ENCODE data around the gene NAT16.

The NAT16 gene

DNA sequence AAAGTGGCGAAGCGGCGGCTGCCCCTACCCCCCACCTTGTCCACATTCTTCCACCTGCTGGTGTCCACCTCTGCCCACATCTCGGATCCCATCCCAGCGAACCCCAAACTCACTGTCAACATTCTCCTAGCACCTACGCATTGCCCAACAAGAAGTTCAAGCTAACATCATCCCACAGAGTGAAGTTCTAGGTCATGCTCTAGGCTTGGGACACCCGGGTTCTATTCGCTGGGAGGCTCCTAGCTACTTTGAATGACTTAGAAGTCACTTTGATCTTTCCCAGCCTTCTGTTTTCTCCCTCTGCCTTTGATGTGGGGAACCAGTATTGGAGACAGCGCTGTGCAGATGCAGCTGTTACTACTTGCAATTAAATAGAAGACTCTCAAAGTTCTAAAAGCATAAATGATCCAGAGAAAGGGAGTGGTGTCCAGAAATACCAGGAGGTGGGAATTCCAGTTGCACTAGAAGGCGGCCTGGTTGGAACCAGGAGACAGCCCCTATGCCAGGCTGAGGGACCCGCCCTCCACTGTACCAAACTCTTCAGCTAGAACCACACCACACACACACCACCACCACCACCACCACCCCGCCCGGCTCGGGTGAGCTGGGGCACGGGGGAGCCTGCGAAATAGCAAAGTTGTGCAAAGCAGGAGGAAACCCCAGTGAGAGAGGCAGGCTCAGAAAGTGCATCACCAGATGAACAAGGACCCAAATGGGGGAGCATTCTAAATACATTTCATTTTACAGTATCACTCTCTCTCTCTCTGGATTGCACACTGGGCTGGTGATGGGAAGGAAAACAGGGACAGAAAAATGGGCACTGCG is 9.3 kb downstream of the NAT16 start:
- DNase-seq = no peak

GRCh38 chr7:101169838-101170551 is 10.1 kb downstream of the NAT16 start:
- DNase-seq = peak; percentile 51

DNA sequence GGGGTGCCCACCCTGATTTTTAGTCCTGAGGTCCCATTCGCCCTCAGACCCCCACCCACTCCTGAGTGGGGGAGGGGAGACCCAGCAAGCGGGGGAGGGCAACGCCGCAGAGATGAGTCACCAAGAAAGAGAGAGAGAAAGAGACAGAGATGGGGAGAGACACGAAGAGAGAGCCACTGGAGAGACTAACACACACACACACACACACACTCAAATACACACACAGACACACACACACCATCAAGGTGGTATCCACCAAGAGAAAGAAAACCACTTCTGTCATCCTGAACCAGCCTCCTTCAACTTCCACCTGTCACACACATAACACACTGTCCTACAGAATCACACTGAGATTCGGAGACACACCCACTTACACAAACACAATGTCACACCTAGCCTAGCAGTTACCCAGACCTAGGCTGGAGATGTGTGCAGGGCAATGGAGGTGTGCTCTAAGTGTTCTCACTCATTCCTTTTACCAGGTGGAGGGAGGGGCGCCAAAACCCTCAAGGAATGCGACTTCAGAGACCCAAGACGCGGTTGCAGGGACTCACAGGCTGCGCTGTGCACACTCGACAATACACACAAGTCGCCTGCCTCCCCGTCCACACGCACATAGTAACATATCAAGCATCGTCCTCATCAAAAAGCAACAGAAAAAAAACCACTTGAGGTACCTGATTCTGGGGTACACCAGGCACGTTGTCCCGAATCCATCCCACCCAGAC is 10.8 kb downstream of the NAT16 start:
- no peak for DNase-seq

- no peak for DNase-seq
Measured at GRCh38 chr7:101168412-101169049, 11.6 kb downstream of the NAT16 start.

DNA sequence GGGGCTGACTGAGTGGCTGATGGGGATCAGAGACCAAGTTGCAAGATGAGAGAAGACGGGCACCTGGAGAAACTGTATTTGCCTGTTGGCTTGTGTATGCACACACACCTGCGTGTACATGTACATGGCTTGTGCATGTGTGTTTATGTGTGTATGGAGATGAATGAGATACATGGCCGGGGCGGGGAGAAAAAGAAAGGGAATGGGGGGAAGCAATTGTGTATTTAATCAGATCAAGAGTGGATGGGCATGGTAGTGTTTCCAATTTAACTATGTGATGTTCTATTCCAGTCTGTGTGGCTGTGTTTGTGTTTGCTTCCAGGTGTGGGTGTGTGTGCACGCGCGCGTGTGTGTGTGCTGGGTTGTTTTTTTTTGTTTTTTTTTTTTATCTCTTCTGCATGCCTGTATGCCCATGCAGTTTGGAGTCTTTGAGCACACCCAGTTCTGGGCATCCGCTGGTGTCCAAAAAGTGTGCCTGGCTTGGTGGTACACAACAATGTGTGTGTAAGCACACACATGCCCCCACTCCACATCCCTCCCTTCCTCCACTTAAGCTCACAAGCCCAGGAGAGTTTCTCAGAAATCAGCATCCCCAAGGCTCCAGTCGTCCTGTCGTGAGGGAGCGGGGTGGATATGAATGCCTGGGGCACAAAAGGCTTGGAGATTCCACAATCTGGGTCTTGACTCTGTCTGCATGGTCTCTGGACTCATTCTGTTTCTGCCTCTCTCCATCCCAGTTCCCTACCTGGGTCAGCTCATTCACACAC is 12.3 kb downstream of the NAT16 start:
- DNase-seq = no peak

DNA sequence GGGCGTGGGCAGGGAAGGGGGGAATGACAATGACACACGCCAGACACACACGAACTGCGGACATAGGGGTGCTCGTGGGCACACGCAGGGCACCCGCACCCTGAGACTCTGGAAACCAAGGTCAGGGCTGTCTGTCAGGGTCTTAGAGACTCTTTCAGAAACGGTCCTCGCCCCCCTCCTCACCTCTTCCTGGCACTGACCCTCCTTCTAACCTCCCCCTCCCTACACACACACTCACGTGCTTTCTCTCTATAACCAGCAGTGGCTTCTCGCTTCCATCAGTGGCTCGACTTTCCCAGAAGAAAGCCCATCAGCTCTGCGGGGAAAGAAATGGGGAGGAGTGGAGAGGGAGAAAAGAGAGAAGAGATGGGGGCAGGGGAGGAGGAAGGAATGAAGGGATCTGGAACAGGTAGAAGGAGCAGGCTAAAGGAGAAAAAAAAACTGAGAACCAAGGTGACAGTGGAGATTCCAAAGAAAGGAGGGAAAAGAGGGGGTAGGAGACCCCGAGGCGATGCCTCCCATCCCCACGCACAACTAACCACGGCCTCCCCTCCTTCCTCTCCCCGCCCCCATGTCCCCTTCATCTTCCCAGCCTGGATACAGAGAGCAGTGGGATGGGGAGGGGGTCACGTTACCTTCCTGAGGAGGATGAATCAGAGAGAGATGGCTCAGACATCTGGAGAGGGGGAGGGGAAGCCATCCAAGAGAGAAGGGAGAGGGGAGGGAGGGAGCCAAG is 13.0 kb downstream of the NAT16 start:
- DNase-seq = peak; percentile 81

DNA sequence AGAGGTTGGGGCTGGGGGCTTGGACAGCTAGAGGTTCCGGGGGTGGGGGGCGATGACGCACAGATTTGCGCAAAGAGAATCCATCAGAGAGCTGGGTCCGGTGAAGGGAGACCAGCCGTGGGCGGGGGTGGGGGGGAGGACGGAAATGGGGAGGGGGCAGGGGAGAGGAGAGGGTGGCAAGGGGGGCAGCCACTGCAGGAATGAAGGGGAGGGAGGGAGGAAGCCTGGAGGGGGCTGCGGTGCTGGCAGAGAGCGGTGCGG is 13.5 kb downstream of the NAT16 start:
- DNase-seq = no peak

GRCh38 chr7:101165958-101166647 is 14.0 kb downstream of the NAT16 start:
- DNase-seq = no peak

DNA sequence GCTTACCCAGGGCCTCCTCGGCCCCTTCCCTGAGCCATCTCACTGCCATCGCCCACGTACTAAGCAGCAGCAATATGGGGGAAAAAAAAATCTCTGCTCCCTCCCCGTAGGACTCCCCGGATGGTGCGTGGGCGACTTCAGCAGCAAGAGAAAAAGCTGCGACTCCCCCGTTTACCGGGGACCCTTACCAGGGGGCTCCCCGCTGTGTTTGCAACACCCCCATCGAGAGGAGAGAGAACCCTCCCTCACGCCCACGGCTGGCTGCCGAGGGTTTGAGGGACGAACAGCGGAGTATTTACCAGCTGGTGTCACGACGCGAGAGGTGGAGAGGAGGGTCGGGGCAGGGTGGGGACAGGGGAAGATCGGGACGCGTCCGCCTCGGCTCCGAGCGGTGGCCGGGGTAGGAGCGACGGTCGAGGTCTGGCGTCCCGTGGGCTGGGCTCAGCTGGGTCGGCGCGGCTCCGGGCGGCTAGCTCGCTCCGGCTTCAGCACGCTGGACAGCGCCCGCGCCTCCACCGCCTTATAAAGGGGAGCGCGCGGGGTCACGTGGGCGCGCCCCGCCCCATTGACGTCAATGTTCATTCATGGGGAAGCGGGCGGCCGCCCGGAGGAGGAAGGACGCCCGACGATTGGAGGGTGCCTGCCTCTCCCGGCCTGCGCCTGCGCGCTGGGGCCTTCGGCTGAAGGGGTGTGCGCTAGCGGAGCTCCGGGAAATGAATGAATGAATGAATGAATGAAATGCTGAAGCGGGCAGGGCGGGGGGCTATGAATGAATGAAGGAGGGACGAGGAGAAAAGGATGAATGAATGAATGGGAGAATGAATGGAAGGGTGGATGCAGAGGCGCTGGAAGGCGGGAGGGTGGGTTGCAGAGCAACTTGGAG is 14.8 kb downstream of the NAT16 start, which contains the start of gene VGF:
Gene VGF (minus strand): TSS at position 495 of the 883 bp plus-strand sequence. CDS start 726 bp downstream, outside the sequence.
- DNase-seq = peak; percentile 95

DNA sequence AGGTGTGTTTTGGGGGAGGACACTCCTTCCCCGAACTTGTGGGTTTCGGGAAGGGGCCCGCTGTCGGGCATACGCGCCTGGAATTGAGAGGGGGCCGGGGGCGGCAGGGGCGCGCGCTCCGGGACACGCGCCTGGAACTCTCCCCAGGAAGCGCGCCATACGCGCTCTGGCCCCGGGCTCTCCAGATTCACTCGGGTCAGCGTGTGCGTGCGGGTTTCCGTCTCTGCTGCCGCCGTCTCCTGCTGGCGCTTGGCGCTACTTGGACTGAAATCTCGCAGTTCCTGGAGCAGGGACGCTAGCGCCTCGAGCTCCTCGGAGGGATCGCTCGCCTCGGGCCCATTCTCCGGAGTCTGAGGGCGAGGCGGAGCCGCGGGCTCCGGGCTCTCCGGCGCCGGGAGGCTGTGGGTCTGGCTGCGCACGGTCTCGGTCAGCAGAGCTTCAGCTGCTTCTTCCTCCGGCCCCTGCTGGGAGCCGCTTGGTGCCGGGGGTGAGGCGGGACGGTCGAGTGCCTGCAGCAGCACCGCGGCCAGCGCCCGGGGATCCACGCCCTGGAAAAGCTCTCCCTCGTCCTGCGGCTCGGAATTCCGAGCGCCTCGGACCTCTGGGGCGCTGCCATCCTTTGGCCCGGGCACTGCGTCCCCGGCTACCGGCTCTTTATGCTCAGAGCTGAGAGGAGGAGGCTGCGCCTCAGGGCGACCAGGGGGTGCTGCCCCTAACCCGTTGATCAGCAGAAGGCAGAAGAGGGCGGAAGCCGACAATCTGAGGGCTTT is 15.8 kb downstream of the NAT16 start:
- peak; percentile 53 for DNase-seq

DNA sequence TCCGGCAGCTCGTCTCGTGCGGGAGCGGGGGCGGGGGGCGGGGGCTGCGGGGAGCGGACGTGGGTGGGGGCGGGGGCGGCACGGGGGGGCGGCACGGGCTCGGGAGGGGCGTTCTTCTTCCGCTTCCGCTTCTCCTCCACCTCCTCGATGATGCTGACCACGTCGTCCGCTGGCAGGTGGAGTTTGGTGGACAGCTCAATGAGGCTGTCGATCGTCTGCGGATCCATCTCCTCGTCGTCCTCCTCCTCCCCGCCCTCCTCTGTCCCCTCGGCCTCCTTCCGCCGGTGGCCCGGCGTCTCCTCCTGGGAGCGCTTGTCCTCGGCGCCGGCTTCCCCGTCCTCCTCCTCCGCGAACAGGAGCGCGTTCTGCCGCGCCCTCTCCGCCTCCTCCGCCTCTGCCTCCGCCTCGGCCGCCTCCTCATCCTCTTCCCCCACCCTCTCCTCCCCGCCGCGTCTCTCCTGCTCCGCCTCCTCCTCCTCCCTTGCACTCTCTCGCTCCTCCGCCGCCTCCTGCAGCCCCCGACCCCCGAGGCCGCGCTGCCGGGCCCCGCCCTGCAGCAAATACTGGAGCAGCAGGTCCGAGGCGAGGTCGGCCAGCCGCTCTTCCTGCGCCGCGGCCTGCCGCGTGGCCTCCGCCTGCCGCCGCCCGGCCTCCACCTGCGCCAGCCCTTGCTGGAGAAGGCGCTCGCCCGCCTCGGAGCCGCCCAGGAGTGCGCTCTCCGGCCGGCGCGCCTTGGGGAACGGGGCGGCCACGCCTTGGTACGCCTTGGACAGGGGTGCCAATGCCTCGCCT is 16.6 kb downstream of the NAT16 start:
- no peak for DNase-seq

GRCh38 chr7:101162551-101163278 is 17.4 kb downstream of the NAT16 start:
- DNase-seq = peak; percentile 55

- no peak for DNase-seq
Measured at GRCh38 chr7:101161692-101162471, 18.2 kb downstream of the NAT16 start.

DNA sequence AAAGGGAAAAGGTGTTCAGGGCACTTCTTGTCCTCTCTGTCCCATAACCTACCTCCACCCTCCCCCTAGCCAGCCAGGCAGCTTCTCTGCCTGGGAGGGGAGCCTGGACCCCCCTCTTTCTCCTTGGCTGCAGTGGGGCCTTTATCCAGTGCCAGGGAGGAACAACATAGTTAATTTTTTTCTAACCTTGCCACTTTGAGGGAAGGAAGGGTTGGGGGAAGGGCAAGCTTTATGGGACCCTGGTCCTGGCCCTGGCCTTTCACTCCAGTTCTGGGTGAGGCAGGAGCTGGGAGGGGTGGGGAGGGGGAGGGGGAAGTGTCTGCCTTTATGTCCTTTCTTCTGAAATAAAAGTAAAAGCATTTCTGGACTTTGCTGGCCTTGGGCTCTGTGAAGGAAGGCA is 19.2 kb downstream of the NAT16 start:
- DNase-seq = no peak

GRCh38 chr7:101159696-101160674 is 20.1 kb downstream of the NAT16 start:
- DNase-seq = peak; percentile 52

Data from fibroblast of skin of right quadriceps (primary cell).